ENCODE measurements around the gene C3AR1.
A peak's percentile ranks its signal among the peaks of the same experiment; 100 is the strongest.
"Not testable (repeated sequence)": the region's sequence is repeated elsewhere in the genome, so short reads cannot be mapped to it uniquely, and the experiment has no call there.

The C3AR1 gene

GRCh38 chr12:8057306-8057705 lies 8.9 kb downstream of the C3AR1 start:
- DNase-seq, result no peak

- no peak for DNase-seq
Observed at GRCh38 chr12:8054816-8055215, 11.3 kb downstream of the C3AR1 start.

- no peak for DNase-seq
Observed at GRCh38 chr12:8052679-8053078, 13.5 kb downstream of the C3AR1 start.

GRCh38 chr12:8050600-8051250 lies 15.4 kb downstream of the C3AR1 start:
- no peak for DNase-seq

GRCh38 chr12:8048906-8049305 lies 17.3 kb downstream of the C3AR1 start:
- no peak for DNase-seq

GRCh38 chr12:8047842-8048241 lies 18.3 kb downstream of the C3AR1 start:
- no peak for DNase-seq

GRCh38 chr12:8045952-8046944 lies 19.9 kb downstream of the C3AR1 start:
- peak; percentile 78 for DNase-seq

GRCh38 chr12:8040791-8041190 lies 25.4 kb downstream of the C3AR1 start:
- no peak for DNase-seq

GRCh38 chr12:8038659-8039114 lies 27.5 kb downstream of the C3AR1 start:
- DNase-seq, result no peak

- no peak for DNase-seq
Observed at GRCh38 chr12:8037947-8038346, 28.2 kb downstream of the C3AR1 start.

GRCh38 chr12:8037046-8037663 lies 29.0 kb downstream of the C3AR1 start:
- DNase-seq, result no peak

- DNase-seq, result no peak
Observed at GRCh38 chr12:8036346-8036745, 29.8 kb downstream of the C3AR1 start.

- no peak for DNase-seq
Observed at GRCh38 chr12:8035440-8036010, 30.6 kb downstream of the C3AR1 start.

- DNase-seq, result no peak
Observed at GRCh38 chr12:8034802-8035201, 31.4 kb downstream of the C3AR1 start.

- peak; percentile 33 for DNase-seq
Observed at GRCh38 chr12:8033153-8034044, 32.8 kb downstream of the C3AR1 start.

- DNase-seq, result peak; percentile 73
Observed at GRCh38 chr12:8032242-8033152, 33.7 kb downstream of the C3AR1 start, which contains the start of gene FOXJ2. Gene FOXJ2 (plus strand): TSS chr12:8032716. CDS start chr12:8039833, 7,117 bp downstream.

GRCh38 chr12:8031872-8032241 lies 34.3 kb downstream of the C3AR1 start:
- DNase-seq, result no peak

GRCh38 chr12:8031017-8031416 lies 35.1 kb downstream of the C3AR1 start:
- DNase-seq, result not testable (repeated sequence)

GRCh38 chr12:8030189-8030588 lies 36.0 kb downstream of the C3AR1 start:
- DNase-seq, result no peak

GRCh38 chr12:8028267-8028666 lies 37.9 kb downstream of the C3AR1 start:
- DNase-seq, result no peak

GRCh38 chr12:8027856-8028255 lies 38.3 kb downstream of the C3AR1 start:
- DNase-seq, result no peak

Measured in effector CD4-positive, alpha-beta T cell (primary cell).